NCI-H2196 (cell line): ENCODE results near the gene RAB15.

Experiments
- DNase-seq: peaks from one replicate; lab custom pipeline; 2025; ENCODE audit not compliant: unreplicated experiment; lab: John Stamatoyannopoulos, UW

The RAB15 gene

DNA sequence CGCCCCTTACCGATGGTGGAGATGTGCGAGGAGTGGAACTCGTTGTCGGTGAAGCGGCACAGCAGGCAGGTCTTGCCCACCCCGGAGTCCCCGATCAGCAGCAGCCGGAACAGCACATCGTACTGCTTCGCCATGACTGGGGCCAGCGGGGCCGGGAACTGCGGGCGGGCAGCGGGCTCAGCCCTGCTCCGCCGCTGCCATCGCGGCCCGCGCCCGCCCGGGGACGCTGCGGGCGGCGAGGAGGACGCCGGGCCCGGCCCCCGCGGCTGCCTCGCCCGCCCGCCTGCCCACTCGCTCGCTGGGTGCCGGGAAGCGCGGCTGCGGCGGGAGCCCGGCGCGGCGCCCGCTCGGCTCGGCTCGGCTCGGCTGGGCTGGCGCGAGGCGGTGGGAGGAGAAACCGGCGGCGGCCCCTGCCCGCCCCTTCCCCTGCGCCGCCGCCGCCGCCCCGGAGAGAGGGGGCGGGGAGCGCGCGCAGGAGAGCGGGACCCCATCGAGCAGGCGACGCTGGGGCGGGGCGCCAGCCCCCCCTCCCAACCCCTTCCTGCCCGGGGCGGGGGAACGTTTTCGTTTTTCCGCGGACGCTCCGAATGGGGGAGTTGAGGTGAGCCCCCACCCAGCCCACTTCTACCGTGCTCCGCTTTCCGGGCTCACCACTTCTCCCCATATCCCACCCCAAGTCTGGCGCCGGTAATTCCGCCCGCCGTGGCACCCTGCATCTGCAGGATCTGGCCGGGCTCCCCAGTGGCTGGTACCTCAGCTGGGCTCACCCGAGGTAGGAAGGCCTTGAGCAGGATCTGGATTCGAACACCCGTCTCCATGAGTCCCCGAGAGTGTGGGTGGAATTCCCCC, at the start of gene RAB15:
Gene RAB15 (minus strand): TSS at position 394 of the 849 bp plus-strand sequence. CDS start 260 bp downstream, at position 134.
- DNase-seq: peak; percentile 50

DNA sequence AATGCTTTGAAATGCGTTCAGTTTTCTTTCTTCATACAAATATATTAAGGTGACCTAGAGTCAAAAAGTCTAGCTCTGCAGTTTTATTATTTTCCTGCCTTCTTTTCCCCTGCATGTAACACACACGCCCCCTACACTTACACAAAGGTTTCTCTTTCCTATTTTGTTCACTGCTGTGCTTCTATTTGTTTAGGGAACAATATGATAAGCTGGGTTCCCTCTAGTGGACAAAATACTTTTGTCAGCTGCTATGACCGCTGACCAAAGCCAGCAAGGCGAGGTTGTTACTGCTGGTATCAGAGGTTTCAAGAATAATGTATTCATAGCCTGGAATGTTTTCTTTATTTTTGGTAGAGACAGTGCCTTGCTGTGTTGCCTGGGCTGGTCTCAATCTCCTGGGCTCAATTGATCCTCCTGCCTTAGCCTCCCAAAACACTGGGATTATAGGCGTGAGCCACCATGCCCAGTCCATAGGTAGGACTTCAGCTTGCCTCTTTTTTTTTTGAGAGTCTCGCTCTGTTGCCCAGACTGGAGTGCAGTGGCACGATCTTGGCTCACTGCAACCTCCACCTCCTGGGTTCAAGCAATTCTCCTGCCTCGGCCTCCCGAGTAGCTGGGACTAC, 47.9 kb upstream of the RAB15 start:
- DNase-seq: peak; percentile 70

DNA sequence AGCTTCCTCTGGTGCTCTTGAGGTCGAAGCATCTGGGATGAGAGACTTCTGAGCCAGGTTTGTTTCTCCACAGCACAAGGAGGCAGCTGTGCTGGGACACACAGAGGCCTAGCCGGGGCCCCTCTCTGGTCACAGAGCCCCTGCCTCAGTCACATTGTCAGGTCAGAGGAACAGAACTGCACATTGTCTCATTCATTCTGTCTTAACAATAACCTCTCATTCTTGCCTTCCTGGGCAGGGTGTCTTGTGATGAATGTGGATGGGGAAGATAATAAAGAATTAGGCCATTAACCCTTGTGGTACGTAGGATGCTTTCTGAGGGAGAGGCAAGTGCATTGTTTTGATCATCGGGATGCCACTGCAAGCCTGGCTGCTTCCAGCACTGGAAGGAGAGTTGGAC, 44.3 kb upstream of the RAB15 start:
- DNase-seq: no peak

DNA sequence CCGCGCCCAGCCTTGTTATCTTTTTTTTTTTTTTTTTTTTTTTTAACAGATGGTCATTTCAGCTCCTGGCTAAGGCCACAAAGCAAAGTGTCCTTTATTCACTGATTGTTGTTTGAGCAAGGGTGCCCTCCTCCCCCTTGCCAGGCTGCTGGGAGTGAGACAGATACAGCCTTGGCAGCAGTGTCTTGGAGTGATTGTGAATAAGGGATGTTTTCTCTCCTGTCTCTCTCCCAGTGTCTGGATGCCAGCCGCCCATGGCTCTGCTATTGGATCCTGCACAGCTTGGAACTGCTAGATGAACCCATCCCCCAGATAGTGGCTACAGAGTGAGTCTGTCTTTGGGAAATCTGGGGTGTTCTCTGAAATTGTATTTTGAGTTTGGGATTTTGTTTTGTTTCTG, 43.3 kb upstream of the RAB15 start:
- no peak for DNase-seq

DNA sequence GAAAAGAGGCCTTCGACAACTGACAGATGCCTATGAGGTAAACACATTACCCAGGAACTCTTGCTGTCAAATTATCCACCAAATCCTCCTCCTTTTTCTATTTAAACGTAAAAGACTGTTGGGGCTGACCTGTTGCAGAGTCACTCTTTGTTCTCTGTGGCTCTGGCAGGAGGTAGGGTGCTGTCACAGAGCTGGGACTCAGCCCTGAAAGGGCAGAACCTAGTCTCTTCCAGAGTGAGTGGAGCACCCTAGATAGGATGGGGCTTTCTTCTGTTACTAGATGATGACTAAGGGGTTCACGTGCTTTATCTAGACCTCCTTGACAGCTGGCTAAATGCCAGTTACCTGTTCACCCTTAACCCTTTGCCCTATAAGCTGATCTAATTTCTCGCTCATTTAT, 40.2 kb upstream of the RAB15 start:
- no peak for DNase-seq

DNA sequence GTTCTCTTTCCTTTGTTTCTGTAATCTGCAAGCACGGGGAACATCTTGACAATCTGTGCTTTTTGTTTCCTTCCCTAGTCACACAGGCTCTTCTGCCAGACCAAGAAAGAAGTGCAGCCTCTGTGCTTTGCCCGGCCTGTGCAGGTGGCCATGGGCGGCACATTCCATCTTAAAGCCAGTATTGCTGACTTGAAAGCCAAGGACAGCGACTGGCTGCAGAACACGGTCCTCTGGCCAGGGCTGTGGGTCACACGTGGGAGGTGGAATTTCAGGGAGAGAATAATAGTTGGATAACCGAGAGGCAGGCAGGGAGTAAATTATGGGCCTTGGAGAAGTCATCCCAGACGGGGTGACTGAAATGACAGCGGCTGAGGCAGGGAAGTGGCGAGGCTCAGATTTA, 39.4 kb upstream of the RAB15 start:
- DNase-seq: no peak

DNA sequence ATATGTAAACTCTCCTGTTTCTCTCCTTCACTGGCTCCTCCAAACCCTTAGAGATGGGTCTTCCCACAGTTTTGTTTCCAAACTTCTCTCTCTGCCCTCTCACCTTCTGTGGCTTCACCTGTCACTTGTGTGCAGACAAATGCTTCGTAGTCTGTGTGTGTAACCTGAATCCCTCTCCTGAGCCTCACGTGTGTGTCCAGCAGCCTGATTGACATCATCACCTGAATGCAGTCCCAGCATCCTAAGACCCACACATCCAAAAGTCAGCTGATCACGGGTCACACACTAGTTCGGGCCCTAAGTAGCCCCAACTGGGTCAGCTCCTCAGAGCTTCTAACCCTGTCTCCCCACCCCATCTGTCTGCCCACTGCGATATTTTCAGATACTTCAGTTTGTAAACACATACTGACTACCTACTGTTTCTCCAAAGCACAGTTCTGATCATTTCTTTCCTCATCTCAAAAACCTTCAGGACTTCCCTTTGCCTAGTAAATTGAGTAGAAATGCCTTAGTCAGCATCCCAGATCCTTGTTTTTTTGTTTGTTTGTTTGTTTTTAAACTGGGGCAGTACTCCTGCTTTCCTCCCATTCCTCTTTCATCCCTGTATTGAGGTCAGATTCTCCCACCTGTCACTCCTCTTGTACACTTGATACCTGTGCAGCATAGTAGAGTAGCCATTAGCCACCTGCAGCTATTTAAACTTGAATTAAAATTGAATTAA, 38.2 kb upstream of the RAB15 start:
- no peak for DNase-seq

DNA sequence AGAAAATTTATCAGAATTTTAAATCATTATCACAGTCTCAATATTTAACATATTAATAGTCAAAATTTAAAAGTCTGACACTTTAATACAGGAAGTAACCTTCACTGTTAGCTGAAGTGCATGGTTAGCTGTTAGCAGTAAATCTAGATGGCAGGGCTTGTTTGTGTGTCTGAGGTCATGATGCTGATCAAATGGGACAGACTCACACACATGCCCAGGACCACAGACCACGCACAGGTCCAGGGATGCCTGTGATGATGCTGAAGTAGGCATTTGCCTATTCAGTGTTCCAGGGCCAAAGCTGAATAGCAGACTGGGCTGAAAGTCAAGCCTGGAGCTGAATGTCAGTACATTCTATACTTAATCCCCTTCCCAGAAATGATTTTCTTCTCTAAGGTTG, 35.1 kb upstream of the RAB15 start:
- DNase-seq: no peak

DNA sequence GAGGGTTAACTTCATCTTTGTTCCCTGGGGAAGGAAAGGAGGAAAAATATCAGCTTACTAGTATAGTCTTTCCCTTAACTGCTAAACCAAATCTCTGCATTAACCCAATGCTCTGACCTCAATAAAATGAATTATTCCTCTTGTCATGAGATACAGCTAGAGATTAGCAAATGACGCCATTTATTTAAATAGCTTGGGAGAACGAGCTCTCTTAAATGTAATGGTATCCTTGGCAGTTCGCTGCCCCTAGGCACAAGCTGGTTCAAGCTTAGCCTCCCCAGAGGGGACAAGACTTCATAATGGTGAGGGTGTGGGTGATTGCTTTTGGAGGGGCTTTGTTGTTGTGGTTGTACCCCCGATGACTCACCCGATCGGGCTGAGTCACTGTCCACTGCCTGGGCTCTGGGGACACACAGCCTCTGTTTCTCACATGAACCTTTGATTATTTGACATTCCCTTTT, 34.2 kb upstream of the RAB15 start:
- no peak for DNase-seq

DNA sequence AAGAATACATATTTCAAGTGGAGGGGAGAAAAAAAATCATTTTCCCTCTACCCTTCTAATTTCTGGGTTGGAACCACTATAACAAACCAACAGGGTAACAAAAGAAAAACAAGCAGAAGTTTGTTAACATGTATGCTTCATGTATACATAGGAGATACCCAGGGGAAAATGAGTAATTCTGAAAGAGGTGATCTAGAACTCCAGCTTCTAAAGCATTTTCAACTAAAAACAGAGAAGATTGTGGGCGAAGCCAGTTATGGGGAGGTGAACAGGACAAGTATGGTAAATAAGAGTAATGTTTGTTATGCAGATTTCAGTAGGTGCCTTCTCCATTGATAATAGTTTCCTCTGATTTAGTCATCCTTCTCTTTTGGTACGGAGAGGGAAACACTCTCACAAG, 31.3 kb upstream of the RAB15 start:
- no peak for DNase-seq

DNA sequence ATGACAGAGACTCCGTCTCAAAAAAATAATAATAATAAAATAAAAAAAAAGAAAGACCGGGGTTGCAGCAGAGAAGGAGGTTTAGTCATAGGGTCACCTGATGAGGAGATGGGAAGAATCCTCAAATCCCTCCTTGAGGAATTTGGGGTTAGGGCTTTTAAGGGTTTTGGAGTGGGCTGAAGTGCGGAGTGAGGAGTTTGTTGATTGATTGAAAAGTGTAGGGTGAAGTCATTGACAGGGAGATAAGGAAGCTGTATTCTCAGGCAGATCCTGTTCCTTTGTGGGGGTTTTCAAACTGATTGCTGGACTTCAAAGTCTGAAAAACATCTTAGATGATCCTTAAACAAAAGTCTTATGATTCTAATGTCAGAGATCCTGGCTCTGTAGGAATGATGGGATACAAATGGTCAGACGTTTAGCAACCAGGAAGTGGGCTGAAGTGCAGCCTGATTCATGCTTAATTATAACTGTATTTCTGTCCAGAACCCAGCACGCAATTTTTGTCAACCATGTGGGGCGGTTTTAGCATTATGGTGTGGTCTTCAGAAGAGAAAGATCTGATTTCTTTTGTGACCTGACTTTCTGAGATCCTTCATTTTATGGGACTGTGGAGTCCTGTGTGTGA, 30.6 kb upstream of the RAB15 start:
- DNase-seq: no peak

DNA sequence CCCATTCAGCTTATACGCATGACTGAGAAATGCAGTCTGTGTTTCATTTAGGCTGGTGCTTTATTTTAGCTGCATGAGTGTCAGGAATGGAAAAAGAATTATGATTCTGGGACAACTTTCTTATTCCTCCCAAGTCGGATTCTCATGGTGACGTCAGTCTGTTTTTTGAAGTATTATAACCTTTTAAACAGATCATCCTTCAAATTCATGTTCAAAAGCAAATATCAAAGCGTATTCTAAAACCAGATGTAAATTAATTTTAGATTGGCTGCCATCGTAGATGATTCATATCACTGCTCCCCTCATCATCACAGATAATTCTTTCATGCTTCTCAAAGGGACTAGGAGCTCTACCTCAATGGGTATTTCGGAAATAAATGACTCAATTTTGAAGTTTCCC, 29.6 kb upstream of the RAB15 start:
- DNase-seq: no peak

DNA sequence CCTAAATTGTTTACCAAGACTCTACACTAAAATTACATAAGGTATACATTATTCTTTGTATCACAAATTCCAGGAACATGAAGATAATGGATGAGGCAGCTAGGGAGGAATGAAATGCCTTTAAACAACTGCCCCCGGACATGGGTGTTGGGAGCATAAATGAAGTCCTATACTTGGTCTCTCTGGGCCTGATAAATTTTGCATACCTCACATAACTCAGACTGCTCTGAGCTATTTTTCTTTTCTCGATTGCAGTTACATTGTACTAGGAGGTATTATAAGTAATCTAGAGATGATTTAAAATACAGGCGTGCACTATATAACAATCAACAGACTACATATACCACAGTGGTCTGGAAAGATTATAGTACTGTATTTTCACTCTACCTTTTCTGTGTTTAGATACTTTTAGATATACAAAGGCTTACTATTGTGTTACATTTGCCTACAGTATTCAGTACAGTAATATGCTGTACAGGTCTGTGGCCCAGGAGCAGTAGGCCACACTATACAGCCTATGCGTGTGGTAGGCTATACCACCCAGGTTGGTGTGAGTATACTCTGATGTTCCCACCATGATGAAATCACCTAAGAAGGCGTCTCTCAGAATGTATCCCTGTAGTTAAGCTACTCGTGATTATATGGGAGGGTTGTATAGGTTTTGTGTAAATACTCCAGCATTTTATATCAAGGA, 28.9 kb upstream of the RAB15 start:
- DNase-seq: no peak

DNA sequence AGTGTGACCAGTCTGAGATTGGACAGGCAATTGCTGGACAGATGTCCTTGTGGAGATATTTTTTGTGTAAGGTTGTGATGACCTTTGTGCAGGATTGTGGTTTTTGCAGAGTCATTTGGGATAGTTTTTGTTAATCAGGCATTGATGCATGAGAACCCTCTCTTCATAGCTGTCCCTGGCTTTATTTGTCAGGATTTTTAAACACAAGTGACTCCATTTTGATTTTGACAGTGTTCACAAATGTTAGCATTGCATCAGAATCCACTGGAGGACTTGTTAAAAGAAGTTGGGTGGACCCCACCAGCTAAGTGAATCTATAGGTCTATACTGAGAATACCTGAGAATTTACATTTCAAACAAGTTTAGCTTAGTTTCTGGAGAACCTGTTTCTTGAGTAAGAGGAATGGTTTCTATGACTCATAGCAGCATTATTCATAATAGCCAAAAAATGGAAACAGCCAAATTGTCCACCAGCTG, 26.4 kb upstream of the RAB15 start:
- DNase-seq: no peak

DNA sequence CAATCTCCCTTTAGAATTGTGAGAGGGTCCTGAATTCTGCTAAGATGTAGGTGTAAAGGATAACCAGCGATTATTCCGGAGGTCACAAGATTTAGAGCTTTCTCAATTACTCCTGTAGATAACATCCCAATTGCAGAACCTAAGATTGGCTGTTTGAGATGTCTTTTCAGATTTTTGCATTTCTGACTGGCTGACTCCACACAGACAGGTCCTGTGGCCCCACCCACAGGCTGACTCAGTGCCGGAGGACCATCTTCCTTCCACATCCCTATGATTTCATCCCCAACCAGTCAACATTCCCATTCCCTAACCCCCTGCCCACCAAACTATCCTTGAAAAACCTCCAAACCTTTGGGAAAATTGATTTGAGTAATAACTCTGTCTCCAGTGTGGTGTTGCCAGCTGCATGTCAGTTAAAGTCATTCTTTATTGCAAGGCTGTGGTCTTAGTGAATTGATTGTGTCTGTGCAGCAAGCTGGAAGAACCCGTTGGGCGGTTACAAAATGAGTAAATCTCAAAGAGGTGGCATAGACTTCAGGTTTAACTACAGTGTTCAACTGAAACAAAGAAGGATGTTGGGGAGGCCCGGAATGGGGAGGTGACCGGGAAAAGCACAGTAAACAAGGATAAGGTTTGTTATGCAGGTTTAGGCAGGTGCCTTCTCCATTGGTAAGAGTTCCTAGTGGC, 25.1 kb upstream of the RAB15 start:
- DNase-seq: no peak

DNA sequence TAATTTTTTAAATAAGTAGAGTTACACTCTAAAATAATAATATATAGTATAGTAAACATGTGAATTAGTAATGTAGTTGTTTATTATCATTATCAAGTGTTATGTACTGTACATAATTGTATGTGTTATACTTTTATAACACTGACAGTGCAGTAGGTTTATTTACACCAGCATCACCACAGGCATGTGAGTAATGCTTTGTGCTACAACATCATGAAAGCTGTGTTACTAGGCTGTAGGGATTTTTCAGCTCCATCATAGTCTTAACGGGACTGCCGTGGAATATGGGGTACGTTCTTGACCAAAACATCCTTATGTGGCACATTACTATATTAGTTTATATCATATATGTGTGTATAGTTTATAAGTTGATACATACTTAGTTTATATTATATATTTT, 23.2 kb upstream of the RAB15 start:
- no peak for DNase-seq

DNA sequence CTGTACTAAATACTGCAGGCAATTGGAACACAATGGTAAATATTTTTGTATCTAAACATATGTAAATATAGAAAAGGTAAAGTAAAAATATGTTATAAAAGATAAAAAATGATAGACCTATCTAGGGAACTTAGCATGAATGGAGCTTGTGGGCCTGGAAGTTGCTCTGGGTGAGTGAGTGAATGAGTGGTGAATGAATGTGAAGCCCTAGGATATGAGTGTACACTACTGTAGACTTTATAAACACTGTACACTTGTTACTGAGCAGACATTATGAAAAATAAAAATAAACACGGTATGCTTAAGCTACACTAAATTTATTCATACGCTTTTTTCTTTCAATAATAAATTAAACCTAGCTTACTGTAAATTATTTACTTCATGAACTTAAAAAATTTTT, 22.4 kb upstream of the RAB15 start:
- DNase-seq: no peak

DNA sequence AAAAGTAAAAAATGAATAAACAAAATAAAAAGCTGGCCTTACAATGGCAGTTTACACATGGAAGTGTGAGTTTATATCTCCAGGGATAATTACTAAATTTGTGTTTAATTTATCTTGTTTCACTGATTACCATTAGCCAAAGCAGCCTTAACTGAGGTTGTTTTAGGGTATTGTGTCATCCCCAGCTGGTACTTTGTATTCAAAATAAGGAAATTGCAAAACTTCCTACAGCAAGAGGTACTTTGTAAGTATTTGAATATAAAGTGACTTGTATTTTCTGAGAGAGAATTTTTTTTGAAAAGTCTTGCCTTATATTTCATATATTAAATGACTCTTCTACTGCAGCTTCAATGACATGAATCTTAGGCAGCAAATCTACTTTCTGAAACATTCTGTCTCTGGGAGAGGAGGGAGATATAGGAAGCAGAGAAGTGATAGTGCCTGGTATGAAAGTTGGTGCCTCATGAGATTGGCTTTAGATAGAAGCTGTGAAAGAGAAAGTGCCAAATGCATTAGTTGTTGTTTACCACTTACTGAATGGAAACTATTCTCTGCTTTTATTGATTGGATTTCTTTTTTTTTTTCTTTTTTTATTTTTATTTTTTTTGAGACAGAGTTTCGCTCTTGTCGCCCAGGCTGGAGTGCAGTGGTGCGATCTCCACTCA, 21.3 kb upstream of the RAB15 start:
- DNase-seq: no peak

DNA sequence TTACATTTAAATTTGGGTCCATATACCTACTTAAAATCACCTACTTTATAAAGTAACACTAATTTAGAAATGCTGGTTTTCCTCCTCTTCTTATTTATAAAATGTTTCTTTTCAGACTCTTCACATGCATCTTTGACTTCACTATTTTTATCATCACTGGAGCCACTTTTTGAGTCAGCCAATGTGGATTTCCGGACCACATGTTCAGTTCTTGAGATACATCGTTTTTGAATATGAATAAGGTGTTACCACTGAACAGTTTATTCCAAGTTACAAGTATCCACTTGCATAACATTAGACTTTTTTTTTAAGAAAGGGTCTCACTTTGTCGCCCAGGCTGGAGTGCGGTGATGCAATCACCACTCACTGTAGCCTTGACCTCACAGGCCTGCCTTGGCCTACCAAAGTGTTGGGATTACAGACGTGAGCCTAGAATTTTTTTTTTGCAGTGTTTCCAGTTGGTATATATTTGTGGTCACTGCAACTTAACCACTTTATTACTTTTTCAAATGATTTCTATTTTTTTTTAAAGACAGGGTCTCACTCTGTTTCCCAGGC, 20.3 kb upstream of the RAB15 start:
- DNase-seq: no peak
